Endothelial cell of hepatic sinusoid (primary cell): ENCODE results near the gene TEX261.

Experiments used
- in situ Hi-C: cut with HindIII; loops from 2 replicates; pipeline ENCODE4 v1.10.0; 2017; ENCODE audit warnings: low sequenced_read_pairs

Gene TEX261

GRCh38 chr2:70938586-70938950 is 56.1 kb downstream of the TEX261 start:
- in situ Hi-C loops, result no loop called here

GRCh38 chr2:70937866-70938585 is 56.6 kb downstream of the TEX261 start:
- in situ Hi-C loops, result no loop called here

GRCh38 chr2:70936979-70937811 is 57.5 kb downstream of the TEX261 start:
- in situ Hi-C loops, result no loop called here

GRCh38 chr2:70936165-70936978 is 58.3 kb downstream of the TEX261 start:
- in situ Hi-C loops, result no loop called here
